Lower leg skin (tissue), 4 donors: ENCODE data around the gene ASF1A. TPM values are rescaled to one million over a fixed set of nuclear protein-coding genes. Genes with fewer than 3 reads are reported as not detected.

Experiments used
- DNase-seq, 2 donors: peaks; one replicate each; pipeline ENCODE4 v3.0.0-alpha.2; 2019; ENCODE audit warnings: low spot score in 2 of 2
- H3K4me3 ChIP-seq: fragments of 200-600 bp; sonication (generic); 2 replicates; pipeline ENCODE4 v1.5.1; 2017; ENCODE audit warnings: mild to moderate bottlenecking, low read depth; ENCODE audit not compliant: poor library complexity, severe bottlenecking
- CTCF ChIP-seq, 3 donors: fragments of 450-650 bp; IDR thresholded peaks; one replicate each; pipeline ENCODE4 v1.5.1; 2016; ENCODE audit warnings: antibody characterized with exemption in 3 of 3, mild to moderate bottlenecking in 3 of 3, moderate library complexity in 2 of 3
- POLR2A ChIP-seq, 2 donors: fragments of 450-650 bp; IDR thresholded peaks; one replicate each; pipeline ENCODE4 v1.6.1; 2016 to 2017; ENCODE audit warnings: antibody characterized with exemption in 2 of 2, mild to moderate bottlenecking in 1 of 2, moderate library complexity in 1 of 2
- WGBS, 2 donors: methylation state at CpG; one replicate each; pipeline ENCODE4 v1.1.5; 2018; 5-methylcytosine and 5-hydroxymethylcytosine counted together
- intact Hi-C: fragments of 100-400 bp; cut with DNase I; formaldehyde crosslinking; loops from one replicate; pipeline ENCODE4 v1.15.0; 2023; ENCODE audit warnings: low total_unique reads
- total RNA-seq, 4 donors: library from RNA; depleted of rRNA; stranded (reverse); fragments of >200 nt; gene quantifications; one replicate each; pipeline ENCODE4 v1.1.0, GENCODE V29; 2016

ASF1A gene
- total RNA-seq, 4 donors from 2014 or later: 6.9 to 15.4 (median 11.6) TPM

DNA sequence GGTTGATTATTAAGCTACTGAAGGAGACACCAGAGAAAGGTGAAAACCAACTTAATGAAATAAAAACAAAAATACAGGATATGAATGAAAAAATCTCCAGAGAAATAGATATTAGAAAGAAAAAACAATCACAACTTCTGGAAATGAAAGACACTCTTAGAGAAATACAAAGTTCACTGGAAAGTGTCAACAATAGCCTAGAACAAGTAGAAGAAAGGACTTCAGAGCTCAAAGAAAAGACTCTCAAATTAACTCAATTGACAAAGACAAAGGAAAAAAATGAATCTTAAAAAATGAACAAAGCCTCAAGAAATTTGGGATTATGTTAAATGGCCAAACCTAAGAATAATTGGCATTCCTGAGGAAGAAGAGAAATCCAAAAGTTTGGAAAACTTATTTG lies 51.3 kb downstream of the ASF1A start:
- TF ChIP-seq CTCF (IDR thresholded peaks at IDR 0.05) (no peak), POLR2A (IDR thresholded peaks at IDR 0.05) (no peak)

GRCh38 chr6:118952683-118953082 lies 58.7 kb downstream of the ASF1A start:
- TF ChIP-seq POLR2A (IDR thresholded peaks at IDR 0.05) (no peak), CTCF (IDR thresholded peaks at IDR 0.05) (no peak)
- no peak overlapping the region for H3K4me3 ChIP-seq
- DNase-seq: no peak
- intact Hi-C loops: no loop called here
- 94 to 100% methylated on average over 2 of the region's 2 CpGs for WGBS, 2 donors

More for the DNA sequence above, 51.3 kb downstream of the ASF1A start:
- intact Hi-C loops: no loop called here
- DNase-seq: no peak
- no peak overlapping the region for H3K4me3 ChIP-seq

DNA sequence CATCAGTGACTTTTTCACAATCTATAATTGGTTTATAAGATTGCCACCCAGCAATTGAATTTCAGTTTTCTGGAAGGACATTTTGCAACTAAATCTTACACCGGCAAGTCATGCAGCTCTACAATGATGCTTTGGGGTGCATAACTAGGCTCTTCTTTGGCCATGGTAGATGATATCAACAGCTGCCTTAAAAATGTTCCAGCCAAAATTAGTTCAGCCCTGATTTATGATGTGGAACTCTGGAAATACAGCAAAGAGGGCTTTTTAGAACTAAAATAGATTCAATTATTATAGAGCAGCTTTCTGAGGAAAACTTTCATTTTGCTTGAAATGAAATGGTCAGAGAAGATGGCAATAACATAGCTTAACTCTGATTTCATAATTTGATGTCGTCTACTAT lies 59.4 kb downstream of the ASF1A start:
- intact Hi-C loops: no loop called here
- WGBS, 2 donors: 63 to 86% methylated on average over 2 of the region's 2 CpGs
- TF ChIP-seq CTCF (IDR thresholded peaks at IDR 0.05) (no peak), POLR2A (IDR thresholded peaks at IDR 0.05) (no peak)
- H3K4me3 ChIP-seq: no peak overlapping the region
- no peak for DNase-seq

Other genes starting within 250 kb of the ASF1A start
- gene CEP85L, start 242.6 kb upstream of the ASF1A start, total RNA-seq: 1 to 10 TPM; 2.3 to 7.0 (median 6.6) TPM
- 10 to 100 TPM; 21.3 to 29.6 (median 27.6) TPM for gene MCM9, start 41.0 kb downstream of the ASF1A start, total RNA-seq
- gene FAM184A, start 184.5 kb downstream of the ASF1A start, total RNA-seq: 1 to 10 TPM in 3 of 4 donors, under 1 TPM in 1; 0.57 to 3.4 (median 1.4) TPM